HepG2 (cell line): ENCODE results near the gene ZNF79. TPM values are rescaled to one million over a fixed set of nuclear protein-coding genes. Genes with fewer than 3 reads are reported as not detected.

ENCODE experiments used
- ISL2 ChIP-seq: sonication (generic); formaldehyde crosslinking; IDR thresholded peaks from 2 replicates; pipeline ENCODE4 v1.5.0; 2020; ENCODE audit warnings: missing genetic modification reagents
- MTF1 ChIP-seq: sonication (generic); formaldehyde crosslinking; IDR thresholded peaks from 2 replicates; pipeline ENCODE4 v1.5.0; 2020; ENCODE audit warnings: missing genetic modification reagents
- MYNN ChIP-seq: sonication (generic); formaldehyde crosslinking; IDR thresholded peaks from 2 replicates; pipeline ENCODE4 v1.4.0; 2020; ENCODE audit warnings: mild to moderate bottlenecking, low read depth, missing genetic modification reagents
- SNAPC2 ChIP-seq: sonication (generic); formaldehyde crosslinking; IDR thresholded peaks from 2 replicates; pipeline ENCODE4 v1.8.1; 2022; ENCODE audit warnings: mild to moderate bottlenecking, missing genetic modification reagents
- SNAPC5 ChIP-seq: sonication (generic); formaldehyde crosslinking; IDR thresholded peaks from 2 replicates; pipeline ENCODE4 v1.8.1; 2023; ENCODE audit warnings: mild to moderate bottlenecking, missing genetic modification reagents, borderline replicate concordance
- TBX2 ChIP-seq: sonication (generic); formaldehyde crosslinking; IDR thresholded peaks from 2 replicates; pipeline ENCODE4 v1.5.0; 2020; ENCODE audit warnings: missing genetic modification reagents, mild to moderate bottlenecking, borderline replicate concordance
- TBX3 ChIP-seq: fragments of 450-650 bp; IDR thresholded peaks from 2 replicates; pipeline ENCODE4 v1.6.1; 2017; ENCODE audit warnings: antibody characterized with exemption, mild to moderate bottlenecking, inconsistent platforms, borderline replicate concordance
- THAP11 ChIP-seq: IDR thresholded peaks from 2 replicates; pipeline ENCODE4 v1.6.1; 2016; ENCODE audit warnings: missing biosample characterization, missing genetic modification reagents
- YEATS2 ChIP-seq: sonication (generic); formaldehyde crosslinking; IDR thresholded peaks from 2 replicates; pipeline ENCODE4 v1.4.0; 2020; ENCODE audit warnings: missing genetic modification reagents, borderline replicate concordance
- ZC3H13 ChIP-seq: sonication (generic); formaldehyde crosslinking; IDR thresholded peaks from 2 replicates; pipeline ENCODE4 v1.8.1; 2023; ENCODE audit warnings: mild to moderate bottlenecking, missing genetic modification reagents, moderate library complexity
- ZNF263 ChIP-seq: sonication (generic); formaldehyde crosslinking; IDR thresholded peaks from 2 replicates; pipeline ENCODE4 v1.4.0; 2020; ENCODE audit warnings: missing genetic modification reagents
- ZNF333 ChIP-seq: sonication (generic); formaldehyde crosslinking; IDR thresholded peaks from 2 replicates; pipeline ENCODE4 v1.4.0; 2020; ENCODE audit warnings: mild to moderate bottlenecking, missing genetic modification reagents, borderline replicate concordance
- ZNF788 ChIP-seq: sonication (generic); formaldehyde crosslinking; IDR thresholded peaks from 2 replicates; pipeline ENCODE4 v1.5.0; 2020; ENCODE audit warnings: mild to moderate bottlenecking, missing genetic modification reagents, borderline replicate concordance
- polyA plus RNA-seq, 8 experiments: library from polyadenylated mRNA; depleted of rRNA in 3 of 8; stranded (reverse) in 7 of 8; unstranded in 1 of 8; fragments of >200 nt; fragmentation: Illumina TruSeq in 4 of 8; extraction: Trizol in 4 of 8; gene quantifications; 2 replicates each; pipeline versions ENCODE4 v1.2.1 to v1.2.3, GENCODE V29; 2011 to 2016; ENCODE audit warnings: low read depth in 4 of 8, missing spikeins in 1 of 8, mixed read lengths in 1 of 8; ENCODE audit not compliant: insufficient read depth in 1 of 8
- total RNA-seq, 5 experiments: library from RNA; depleted of rRNA; stranded (reverse); fragments of >200 nt; fragmentation: Illumina TruSeq; extraction: Trizol; gene quantifications; 2 replicates each; pipeline ENCODE4 v1.2.3, GENCODE V29; 2016; ENCODE audit warnings: low read depth in 1 of 5
- TF ChIP-seq, protein P1 (sequence below): IDR thresholded peaks from 2 replicates; pipeline ENCODE4 v1.6.1; 2012; ENCODE audit warnings: low read depth, low read length, improper control_type of control experiment
- TF ChIP-seq, protein P2 (sequence below): sonication (generic); formaldehyde crosslinking; IDR thresholded peaks from 2 replicates; pipeline ENCODE4 v1.4.0; 2020; ENCODE audit warnings: missing genetic modification reagents
- TF ChIP-seq, protein P3 (sequence below), 2 experiments: sonication (generic) in 1 of 2; formaldehyde crosslinking in 1 of 2; IDR thresholded peaks; 2 replicates each; pipeline versions ENCODE4 v1.4.0 to v1.6.1; 2018 to 2020; ENCODE audit warnings: missing genetic modification reagents in 2 of 2, borderline replicate concordance in 1 of 2, low read depth in 1 of 2, mild to moderate bottlenecking in 1 of 2, missing biosample characterization in 1 of 2

The ZNF79 gene
- total and polyA plus RNA-seq, 2 of the 13 experiments (the other 11 are each of a cell fraction or from before 2014, with no cell fraction given): 3.7 to 8.1 TPM

GRCh38 chr9:127423934-127424675 is at the start of gene ZNF79 (continued):
- TF ChIP-seq, protein P1, sequence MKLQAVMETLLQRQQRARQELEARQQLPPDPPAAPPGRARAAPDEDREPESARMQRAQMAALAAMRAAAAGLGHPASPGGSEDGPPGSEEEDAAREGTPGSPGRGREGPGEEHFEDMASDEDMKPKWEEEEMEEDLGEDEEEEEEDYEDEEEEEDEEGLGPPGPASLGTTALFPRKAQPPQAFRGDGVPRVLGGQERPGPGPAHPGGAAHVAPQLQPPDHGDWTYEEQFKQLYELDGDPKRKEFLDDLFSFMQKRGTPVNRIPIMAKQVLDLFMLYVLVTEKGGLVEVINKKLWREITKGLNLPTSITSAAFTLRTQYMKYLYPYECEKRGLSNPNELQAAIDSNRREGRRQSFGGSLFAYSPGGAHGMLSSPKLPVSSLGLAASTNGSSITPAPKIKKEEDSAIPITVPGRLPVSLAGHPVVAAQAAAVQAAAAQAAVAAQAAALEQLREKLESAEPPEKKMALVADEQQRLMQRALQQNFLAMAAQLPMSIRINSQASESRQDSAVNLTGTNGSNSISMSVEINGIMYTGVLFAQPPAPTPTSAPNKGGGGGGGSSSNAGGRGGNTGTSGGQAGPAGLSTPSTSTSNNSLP: peak; percentile 20; the same call in 1 of the 2 replicates
- TF ChIP-seq ZC3H13 (CRISPR knock-in tag): no peak
- peak; percentile 57; the same call in 1 of the 2 replicates for TF ChIP-seq ISL2
- peak; percentile 92 for TF ChIP-seq MTF1
- TF ChIP-seq ZNF788 (CRISPR knock-in tag): peak; percentile 12; the same call in 1 of the 2 replicates
- peak; percentile 80 for TF ChIP-seq SNAPC2 (CRISPR knock-in tag)
- TF ChIP-seq THAP11: peak; percentile 98
- TF ChIP-seq ZNF263 (CRISPR knock-in tag): 0 out of 2 replicates have a peak, but pooled peaks have one; percentile 11
- peak; percentile 89; the same call in 1 of the 2 replicates for TF ChIP-seq SNAPC5 (CRISPR knock-in tag)
- no peak; the same call in 1 of the 2 replicates for TF ChIP-seq ZNF333
- TF ChIP-seq TBX3: no peak
- peak; percentile 92; the same call in 1 of the 2 replicates for TF ChIP-seq YEATS2 (CRISPR knock-in tag)
- TF ChIP-seq, protein P2, sequence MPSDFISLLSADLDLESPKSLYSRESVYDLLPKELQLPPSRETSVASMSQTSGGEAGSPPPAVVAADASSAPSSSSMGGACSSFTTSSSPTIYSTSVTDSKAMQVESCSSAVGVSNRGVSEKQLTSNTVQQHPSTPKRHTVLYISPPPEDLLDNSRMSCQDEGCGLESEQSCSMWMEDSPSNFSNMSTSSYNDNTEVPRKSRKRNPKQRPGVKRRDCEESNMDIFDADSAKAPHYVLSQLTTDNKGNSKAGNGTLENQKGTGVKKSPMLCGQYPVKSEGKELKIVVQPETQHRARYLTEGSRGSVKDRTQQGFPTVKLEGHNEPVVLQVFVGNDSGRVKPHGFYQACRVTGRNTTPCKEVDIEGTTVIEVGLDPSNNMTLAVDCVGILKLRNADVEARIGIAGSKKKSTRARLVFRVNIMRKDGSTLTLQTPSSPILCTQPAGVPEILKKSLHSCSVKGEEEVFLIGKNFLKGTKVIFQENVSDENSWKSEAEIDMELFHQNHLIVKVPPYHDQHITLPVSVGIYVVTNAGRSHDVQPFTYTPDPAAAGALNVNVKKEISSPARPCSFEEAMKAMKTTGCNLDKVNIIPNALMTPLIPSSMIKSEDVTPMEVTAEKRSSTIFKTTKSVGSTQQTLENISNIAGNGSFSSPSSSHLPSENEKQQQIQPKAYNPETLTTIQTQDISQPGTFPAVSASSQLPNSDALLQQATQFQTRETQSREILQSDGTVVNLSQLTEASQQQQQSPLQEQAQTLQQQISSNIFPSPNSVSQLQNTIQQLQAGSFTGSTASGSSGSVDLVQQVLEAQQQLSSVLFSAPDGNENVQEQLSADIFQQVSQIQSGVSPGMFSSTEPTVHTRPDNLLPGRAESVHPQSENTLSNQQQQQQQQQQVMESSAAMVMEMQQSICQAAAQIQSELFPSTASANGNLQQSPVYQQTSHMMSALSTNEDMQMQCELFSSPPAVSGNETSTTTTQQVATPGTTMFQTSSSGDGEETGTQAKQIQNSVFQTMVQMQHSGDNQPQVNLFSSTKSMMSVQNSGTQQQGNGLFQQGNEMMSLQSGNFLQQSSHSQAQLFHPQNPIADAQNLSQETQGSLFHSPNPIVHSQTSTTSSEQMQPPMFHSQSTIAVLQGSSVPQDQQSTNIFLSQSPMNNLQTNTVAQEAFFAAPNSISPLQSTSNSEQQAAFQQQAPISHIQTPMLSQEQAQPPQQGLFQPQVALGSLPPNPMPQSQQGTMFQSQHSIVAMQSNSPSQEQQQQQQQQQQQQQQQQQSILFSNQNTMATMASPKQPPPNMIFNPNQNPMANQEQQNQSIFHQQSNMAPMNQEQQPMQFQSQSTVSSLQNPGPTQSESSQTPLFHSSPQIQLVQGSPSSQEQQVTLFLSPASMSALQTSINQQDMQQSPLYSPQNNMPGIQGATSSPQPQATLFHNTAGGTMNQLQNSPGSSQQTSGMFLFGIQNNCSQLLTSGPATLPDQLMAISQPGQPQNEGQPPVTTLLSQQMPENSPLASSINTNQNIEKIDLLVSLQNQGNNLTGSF: peak; percentile 80; the same call in 1 of the 2 replicates
- 0 out of 2 replicates have a peak, but pooled peaks have one; percentile 40 for TF ChIP-seq MYNN (CRISPR knock-in tag)
- TF ChIP-seq, protein P3, sequence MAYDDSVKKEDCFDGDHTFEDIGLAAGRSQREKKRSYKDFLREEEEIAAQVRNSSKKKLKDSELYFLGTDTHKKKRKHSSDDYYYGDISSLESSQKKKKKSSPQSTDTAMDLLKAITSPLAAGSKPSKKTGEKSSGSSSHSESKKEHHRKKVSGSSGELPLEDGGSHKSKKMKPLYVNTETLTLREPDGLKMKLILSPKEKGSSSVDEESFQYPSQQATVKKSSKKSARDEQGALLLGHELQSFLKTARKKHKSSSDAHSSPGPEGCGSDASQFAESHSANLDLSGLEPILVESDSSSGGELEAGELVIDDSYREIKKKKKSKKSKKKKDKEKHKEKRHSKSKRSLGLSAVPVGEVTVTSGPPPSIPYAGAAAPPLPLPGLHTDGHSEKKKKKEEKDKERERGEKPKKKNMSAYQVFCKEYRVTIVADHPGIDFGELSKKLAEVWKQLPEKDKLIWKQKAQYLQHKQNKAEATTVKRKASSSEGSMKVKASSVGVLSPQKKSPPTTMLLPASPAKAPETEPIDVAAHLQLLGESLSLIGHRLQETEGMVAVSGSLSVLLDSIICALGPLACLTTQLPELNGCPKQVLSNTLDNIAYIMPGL (CRISPR knock-in tag; IDR thresholded peaks at IDR 0.05; ENCODE audit: borderline replicate concordance in 1 of 2, low read depth in 1 of 2): peak; percentile 28 to 65; a peak in 3 of 4 replicates
- peak; percentile 27; the same call in 1 of the 2 replicates for TF ChIP-seq TBX2 (CRISPR knock-in tag)
